SU-DHL-6 (cell line): ENCODE data around the gene ADARB2.

Experiments
- H2AFZ ChIP-seq: fragments of 200-600 bp; sonication (generic); 2 replicates; pipeline ENCODE4 v1.6.1; 2014; ENCODE audit warnings: low read depth, mild to moderate bottlenecking, moderate library complexity, mixed read lengths, antibody characterized with exemption, low read length; ENCODE audit not compliant: severe bottlenecking
- H3F3A ChIP-seq: fragments of 200-600 bp; shearing (Covaris generic); 2 replicates; pipeline ENCODE4 v1.6.0; 2016; ENCODE audit warnings: antibody characterized with exemption, mild to moderate bottlenecking; ENCODE audit not compliant: insufficient read depth
- H3K27ac ChIP-seq: fragments of 200-600 bp; sonication (generic); 2 replicates; pipeline ENCODE4 v1.5.1; 2016; ENCODE audit warnings: low read depth, mild to moderate bottlenecking, low read length, moderate library complexity, mixed read lengths
- H3K27me3 ChIP-seq: fragments of 200-600 bp; sonication (generic), shearing (Covaris generic); 2 replicates; pipeline ENCODE4 v1.6.0; 2014; ENCODE audit warnings: mild to moderate bottlenecking, low read length
- H3K36me3 ChIP-seq: fragments of 200-600 bp; sonication (generic); 2 replicates; pipeline ENCODE4 v1.6.1; 2014; ENCODE audit warnings: mild to moderate bottlenecking, low read length, mixed read lengths
- H3K4me2 ChIP-seq: fragments of 300-600, 200-600 bp; shearing (Covaris generic), sonication (generic); 2 replicates; pipeline ENCODE4 v1.6.0; 2014; ENCODE audit warnings: low read length, low read depth, mild to moderate bottlenecking; ENCODE audit not compliant: poor library complexity, severe bottlenecking
- H3K4me3 ChIP-seq: fragments of 200-600 bp; sonication (generic); 2 replicates; pipeline ENCODE4 v1.5.1; 2014; ENCODE audit warnings: antibody characterized with exemption, low read length, mild to moderate bottlenecking, mixed read lengths; ENCODE audit not compliant: insufficient read depth, poor library complexity, severe bottlenecking
- H3K79me2 ChIP-seq: fragments of 200-600 bp; sonication (generic); 2 replicates; pipeline ENCODE4 v1.6.1; 2014; ENCODE audit warnings: mild to moderate bottlenecking, low read length, moderate library complexity; ENCODE audit not compliant: insufficient read depth
- H3K9ac ChIP-seq: fragments of 200-600 bp; sonication (generic); 2 replicates; pipeline ENCODE4 v1.7.0; 2014; ENCODE audit warnings: mild to moderate bottlenecking, low read length
- H3K9me2 ChIP-seq: fragments of 200-600 bp; sonication (generic); replicated peaks from 2 replicates; pipeline ENCODE4 v1.6.1; 2014; ENCODE audit warnings: low read length; ENCODE audit not compliant: insufficient read depth
- H3K9me3 ChIP-seq: fragments of 200-600 bp; sonication (generic); 2 replicates; pipeline ENCODE4 v1.6.1; 2014; ENCODE audit warnings: low read length, mixed read lengths; ENCODE audit not compliant: insufficient read depth
- H4K20me1 ChIP-seq: fragments of 200-600 bp; sonication (generic); 2 replicates; pipeline ENCODE4 v1.6.1; 2014; ENCODE audit warnings: low read depth, mild to moderate bottlenecking, antibody characterized with exemption, low read length, moderate library complexity, mixed read lengths
- CTCF ChIP-seq: fragments of 200-600 bp; sonication (generic); IDR thresholded peaks from one replicate; pipeline ENCODE4 v1.5.1; 2017; ENCODE audit warnings: antibody characterized with exemption, mild to moderate bottlenecking, low read length, moderate library complexity; ENCODE audit not compliant: insufficient read depth, poor library complexity, severe bottlenecking
- EZH2phosphoT487 ChIP-seq: fragments of 200-600 bp; sonication (generic), shearing (Covaris generic); conservative IDR thresholded peaks from 2 replicates; pipeline ENCODE4 v1.6.1; 2018; ENCODE audit warnings: mild to moderate bottlenecking, antibody characterized with exemption, low read length, moderate library complexity, mixed read lengths

The ADARB2 gene

GRCh38 chr10:1589257-1589656 lies 148.1 kb downstream of the ADARB2 start:
- H3K4me3 ChIP-seq, result no peak overlapping the region
- H4K20me1 ChIP-seq, result no peaks in the 10 kb centered on the region
- H3K9ac ChIP-seq, result no peak overlapping the region
- no peak for TF ChIP-seq EZH2phosphoT487
- no peak for TF ChIP-seq CTCF
- no peaks in the 10 kb centered on the region for H3K36me3 ChIP-seq
- no peaks in the 10 kb centered on the region for H3K9me2 ChIP-seq
- no peaks in the 10 kb centered on the region; the same call in 1 of the 2 replicates for H3K27me3 ChIP-seq
- H3K4me2 ChIP-seq, result no peak overlapping the region
- H3K27ac ChIP-seq, result no peak overlapping the region
- no peaks in the 10 kb centered on the region for H3K9me3 ChIP-seq
- no peaks in the 10 kb centered on the region for H3F3A ChIP-seq
- H2AFZ ChIP-seq, result no peak overlapping the region
- no peaks in the 10 kb centered on the region for H3K79me2 ChIP-seq

GRCh38 chr10:1582739-1583138 lies 154.6 kb downstream of the ADARB2 start:
- Histone ChIP-seq H3K4me3 (no peak overlapping the region), H3K9me3 (no peaks in the 10 kb centered on the region), H4K20me1 (no peaks in the 10 kb centered on the region), H2AFZ (no peak overlapping the region), H3K27ac (no peak overlapping the region), H3K9me2 (no peaks in the 10 kb centered on the region), H3K4me2 (no peak overlapping the region), H3K9ac (no peak overlapping the region), H3K79me2 (no peaks in the 10 kb centered on the region), H3K27me3 (no peaks in the 10 kb centered on the region; the same call in 1 of the 2 replicates), H3K36me3 (no peaks in the 10 kb centered on the region), H3F3A (peaks cover 9% of the 10 kb centered on the region; the same call in 1 of the 2 replicates)
- no peak for TF ChIP-seq EZH2phosphoT487
- TF ChIP-seq CTCF, result no peak

- H3K4me2 ChIP-seq, result no peak overlapping the region
- H3F3A ChIP-seq, result peaks cover 21% of the 10 kb centered on the region; the same call in 1 of the 2 replicates
- H3K9me2 ChIP-seq, result no peaks in the 10 kb centered on the region
- no peaks in the 10 kb centered on the region for H3K27me3 ChIP-seq
- H4K20me1 ChIP-seq, result no peaks in the 10 kb centered on the region
- no peak overlapping the region for H3K27ac ChIP-seq
- H3K4me3 ChIP-seq, result no peak overlapping the region
- TF ChIP-seq EZH2phosphoT487, result no peak
- no peak for TF ChIP-seq CTCF
- no peaks in the 10 kb centered on the region for H3K9me3 ChIP-seq
- no peaks in the 10 kb centered on the region for H3K79me2 ChIP-seq
- no peak overlapping the region for H3K9ac ChIP-seq
- H3K36me3 ChIP-seq, result no peaks in the 10 kb centered on the region
- no peak overlapping the region for H2AFZ ChIP-seq
Measured at GRCh38 chr10:1581189-1581588, 156.1 kb downstream of the ADARB2 start.
